Neural progenitor cell (in vitro differentiated cells): ENCODE results near the gene ZNF446.

Source experiments
- CTCF ChIP-seq: fragments of 200-600 bp; sonication (generic); IDR thresholded peaks from 2 replicates; pipeline ENCODE4 v1.5.1; 2017; ENCODE audit warnings: antibody characterized with exemption, mild to moderate bottlenecking
- EZH2 ChIP-seq: fragments of 200-600 bp; sonication (generic); IDR thresholded peaks from 2 replicates; pipeline ENCODE4 v1.6.1; 2017; ENCODE audit warnings: antibody characterized with exemption, mild to moderate bottlenecking, moderate library complexity
- EZH2phosphoT487 ChIP-seq: fragments of 200-600 bp; sonication (generic); IDR thresholded peaks from 2 replicates; pipeline ENCODE4 v1.6.1; 2017; ENCODE audit warnings: antibody characterized with exemption

GRCh38 chr19:58516964-58517833 is 41.0 kb downstream of the ZNF446 start:
- TF ChIP-seq CTCF (peak; percentile 34), EZH2 (no peak), EZH2phosphoT487 (no peak)
